Measurements from ENCODE around the gene CENPB.

GRCh38 chr20:3812259-3812681 is 25.7 kb upstream of the CENPB start:
- TF ChIP-seq CTCF (IDR thresholded peaks at IDR 0.05) = peak in 1 of 6 experiments; percentile 5
- no peak for TF ChIP-seq POLR2A (IDR thresholded peaks at IDR 0.05)

All from esophagus squamous epithelium (tissue), 4 donors.